Activated T-cell treated with anti-CD3 and anti-CD28 coated beads for 48 hours (primary cell): ENCODE measurements around the gene AXIN1.
"Not testable (repeated sequence)": the region's sequence is repeated elsewhere in the genome, so short reads cannot be mapped to it uniquely, and the experiment has no call there.

Source experiments
- DNase-seq: peaks from one replicate; pipeline ENCODE4 v3.0.0-alpha.2; 2020; ENCODE audit warnings: low read depth

Gene AXIN1, protein sequence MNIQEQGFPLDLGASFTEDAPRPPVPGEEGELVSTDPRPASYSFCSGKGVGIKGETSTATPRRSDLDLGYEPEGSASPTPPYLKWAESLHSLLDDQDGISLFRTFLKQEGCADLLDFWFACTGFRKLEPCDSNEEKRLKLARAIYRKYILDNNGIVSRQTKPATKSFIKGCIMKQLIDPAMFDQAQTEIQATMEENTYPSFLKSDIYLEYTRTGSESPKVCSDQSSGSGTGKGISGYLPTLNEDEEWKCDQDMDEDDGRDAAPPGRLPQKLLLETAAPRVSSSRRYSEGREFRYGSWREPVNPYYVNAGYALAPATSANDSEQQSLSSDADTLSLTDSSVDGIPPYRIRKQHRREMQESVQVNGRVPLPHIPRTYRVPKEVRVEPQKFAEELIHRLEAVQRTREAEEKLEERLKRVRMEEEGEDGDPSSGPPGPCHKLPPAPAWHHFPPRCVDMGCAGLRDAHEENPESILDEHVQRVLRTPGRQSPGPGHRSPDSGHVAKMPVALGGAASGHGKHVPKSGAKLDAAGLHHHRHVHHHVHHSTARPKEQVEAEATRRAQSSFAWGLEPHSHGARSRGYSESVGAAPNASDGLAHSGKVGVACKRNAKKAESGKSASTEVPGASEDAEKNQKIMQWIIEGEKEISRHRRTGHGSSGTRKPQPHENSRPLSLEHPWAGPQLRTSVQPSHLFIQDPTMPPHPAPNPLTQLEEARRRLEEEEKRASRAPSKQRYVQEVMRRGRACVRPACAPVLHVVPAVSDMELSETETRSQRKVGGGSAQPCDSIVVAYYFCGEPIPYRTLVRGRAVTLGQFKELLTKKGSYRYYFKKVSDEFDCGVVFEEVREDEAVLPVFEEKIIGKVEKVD

DNA sequence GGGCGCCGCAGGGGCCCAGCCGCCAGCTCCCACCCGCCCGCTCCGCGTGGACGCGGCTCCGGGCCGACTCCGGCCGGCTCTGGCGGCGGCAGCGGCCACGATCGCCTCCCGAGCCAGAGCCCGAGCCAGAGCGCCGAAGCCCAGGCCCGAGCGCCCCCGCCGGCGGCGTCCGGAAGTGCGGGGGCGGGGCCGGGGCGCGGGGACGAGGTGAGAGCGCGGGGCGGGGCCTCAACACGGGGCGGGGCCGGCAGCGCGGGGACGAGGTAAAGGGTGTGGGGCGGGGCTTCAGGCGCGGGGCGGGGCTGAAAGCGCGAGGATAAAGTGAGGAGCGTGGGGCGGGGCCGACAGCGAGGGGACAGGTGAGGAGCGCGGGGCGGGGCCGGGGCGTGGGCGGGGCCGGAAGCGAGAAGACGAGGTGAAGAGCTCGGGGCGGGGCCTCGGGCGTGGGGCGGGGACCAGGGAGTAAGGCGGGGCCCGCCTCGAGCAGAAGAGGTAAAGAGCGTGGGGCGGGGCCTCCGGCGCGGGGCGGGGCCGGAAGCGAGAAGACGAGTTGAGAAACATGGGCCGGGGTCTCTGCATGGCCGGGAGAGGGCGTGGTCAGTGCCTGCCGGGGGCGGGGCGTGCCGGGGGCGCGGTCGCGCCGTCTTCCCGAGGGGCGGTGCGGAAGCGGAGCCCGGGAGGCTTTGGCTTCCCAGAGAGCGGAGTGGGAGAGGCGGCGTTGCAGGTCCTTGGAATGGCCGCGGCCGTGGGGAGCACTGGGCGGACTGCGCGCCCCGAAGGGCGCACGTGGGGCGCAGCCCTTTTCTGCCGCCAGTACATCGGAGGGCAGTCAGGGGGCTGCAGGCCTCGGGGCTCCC, at the start of gene AXIN1:
Gene AXIN1 (minus strand): TSS at position 177 of the 857 bp plus-strand sequence. CDS start 5,698 bp downstream, outside the sequence.
- DNase-seq, result peak; percentile 100

DNA sequence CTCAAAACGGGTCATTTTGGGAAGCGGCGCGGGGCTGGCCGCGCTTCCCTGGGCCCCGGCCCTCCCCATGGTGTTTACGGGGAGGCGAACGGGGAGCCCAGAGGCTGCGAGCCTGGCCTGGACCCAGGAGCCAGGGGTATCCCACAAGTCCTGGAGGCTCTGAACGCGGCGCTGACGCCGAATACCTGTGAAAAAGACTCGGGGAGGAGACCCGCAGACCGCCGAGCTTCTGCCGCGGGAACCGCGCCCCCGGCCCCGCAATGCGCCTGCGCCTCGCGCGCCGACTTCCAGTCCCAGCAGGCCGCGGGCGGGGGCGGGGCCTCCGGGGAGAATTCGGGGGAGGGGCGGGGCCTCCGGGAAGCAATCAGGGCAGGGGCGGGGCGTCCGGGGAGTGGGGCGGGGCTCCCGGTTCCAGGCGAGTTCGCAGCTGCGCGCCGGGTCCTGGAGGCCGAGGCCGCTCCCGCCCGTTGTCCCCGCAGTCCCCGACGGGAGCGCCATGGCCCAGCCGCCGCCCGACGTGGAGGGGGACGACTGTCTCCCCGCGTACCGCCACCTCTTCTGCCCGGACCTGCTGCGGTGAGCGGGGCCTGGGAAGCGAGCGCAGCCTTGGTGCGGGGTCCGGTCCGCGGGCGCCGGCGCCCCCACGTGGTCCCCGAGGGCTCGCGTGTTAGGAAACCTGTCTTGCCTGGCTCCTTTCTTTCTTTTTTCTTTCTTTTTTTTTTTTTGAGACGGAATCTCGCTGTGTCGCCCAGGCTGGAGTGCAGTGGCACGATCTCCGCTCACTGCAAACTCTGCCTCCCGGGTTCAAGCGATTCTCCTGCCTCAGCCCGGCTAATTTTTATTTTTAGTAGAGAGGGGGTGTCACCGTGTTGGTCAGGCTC, 49.2 kb upstream of the AXIN1 start, which contains the start of gene DECR2:
Gene DECR2 (plus strand): TSS at position 418 of the 881 bp plus-strand sequence. CDS start 79 bp downstream, at position 497.
- peak; percentile 99 for DNase-seq

GRCh38 chr16:400061-400591, 47.6 kb upstream of the AXIN1 start:
- no peak for DNase-seq

DNA sequence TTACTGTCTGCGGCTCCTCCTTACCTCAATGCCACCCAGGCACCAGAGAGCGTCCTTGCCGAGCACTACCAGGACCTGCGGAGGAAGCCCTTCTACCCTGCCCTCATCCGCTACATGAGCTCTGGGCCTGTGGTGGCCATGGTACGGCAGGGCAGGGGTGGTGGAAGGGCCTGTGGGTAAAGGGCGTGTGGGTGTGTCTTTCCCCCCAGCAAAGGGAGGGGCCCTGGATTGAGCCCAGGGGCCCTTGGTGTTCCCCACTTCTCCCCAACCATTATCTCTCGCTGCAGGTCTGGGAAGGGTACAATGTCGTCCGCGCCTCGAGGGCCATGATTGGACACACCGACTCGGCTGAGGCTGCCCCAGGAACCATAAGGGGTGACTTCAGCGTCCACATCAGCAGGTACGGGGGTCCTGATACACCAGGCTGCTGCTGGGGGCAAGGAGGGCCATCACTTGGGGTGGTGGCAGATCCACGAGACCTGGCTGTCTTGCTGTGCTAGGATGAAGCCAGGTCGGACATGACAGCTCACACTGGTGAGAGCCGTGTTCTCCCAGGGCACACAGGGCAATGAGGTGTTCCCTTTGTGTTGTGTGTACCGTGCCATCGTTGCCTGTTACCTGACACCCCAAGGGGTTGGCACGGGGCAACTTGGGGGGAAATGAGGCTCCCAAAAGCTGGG, 47.0 kb upstream of the AXIN1 start:
- no peak for DNase-seq

DNA sequence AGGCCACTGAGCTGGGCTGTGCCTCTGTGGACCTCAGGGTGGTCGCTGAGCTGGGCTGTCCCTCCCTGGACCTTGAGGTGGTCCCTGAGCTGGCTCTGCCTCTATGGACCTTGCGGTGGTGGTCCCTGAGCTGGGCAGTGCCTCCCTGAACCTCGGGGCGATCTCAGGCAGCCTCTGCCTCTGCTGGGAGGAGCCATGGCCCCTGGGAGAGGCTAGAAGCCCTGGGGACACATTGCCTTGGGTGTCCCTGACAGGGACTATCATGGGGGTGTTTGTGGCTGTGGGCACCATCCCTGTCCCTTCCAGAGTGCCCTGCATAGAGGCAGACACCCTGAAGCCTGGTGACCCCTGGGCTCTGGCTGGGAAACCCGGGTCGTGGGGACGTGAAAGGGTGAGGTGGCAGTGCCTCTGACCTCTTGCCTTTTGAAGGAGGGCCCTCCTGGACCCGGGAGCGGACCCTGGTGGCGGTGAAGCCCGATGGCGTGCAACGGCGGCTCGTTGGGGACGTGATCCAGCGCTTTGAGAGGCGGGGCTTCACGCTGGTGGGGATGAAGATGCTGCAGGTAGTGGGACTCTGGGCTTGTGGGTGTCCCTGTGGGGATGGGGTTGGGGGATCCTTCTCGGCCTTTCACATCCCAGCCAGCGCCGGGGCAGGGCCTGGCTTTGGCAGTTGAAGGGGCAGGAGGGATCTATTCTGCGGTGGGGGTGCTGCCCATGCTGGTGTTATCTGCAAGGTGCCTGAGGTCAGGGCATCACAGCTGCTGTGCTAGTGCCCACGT, 46.2 kb upstream of the AXIN1 start:
- DNase-seq, result no peak

- DNase-seq, result no peak
Observed at GRCh38 chr16:397736-398332, 45.3 kb upstream of the AXIN1 start.

- DNase-seq, result peak; percentile 28
Observed at GRCh38 chr16:397135-397661, 44.7 kb upstream of the AXIN1 start, which contains the start of gene NME4. Gene NME4, plus strand, starts transcription at chr16:397199. Its CDS starts 24 bp downstream, at chr16:397223.

- DNase-seq, result no peak
Observed at GRCh38 chr16:396605-397004, 44.1 kb upstream of the AXIN1 start.

- DNase-seq, result no peak
Observed at GRCh38 chr16:396199-396598, 43.7 kb upstream of the AXIN1 start.

DNA sequence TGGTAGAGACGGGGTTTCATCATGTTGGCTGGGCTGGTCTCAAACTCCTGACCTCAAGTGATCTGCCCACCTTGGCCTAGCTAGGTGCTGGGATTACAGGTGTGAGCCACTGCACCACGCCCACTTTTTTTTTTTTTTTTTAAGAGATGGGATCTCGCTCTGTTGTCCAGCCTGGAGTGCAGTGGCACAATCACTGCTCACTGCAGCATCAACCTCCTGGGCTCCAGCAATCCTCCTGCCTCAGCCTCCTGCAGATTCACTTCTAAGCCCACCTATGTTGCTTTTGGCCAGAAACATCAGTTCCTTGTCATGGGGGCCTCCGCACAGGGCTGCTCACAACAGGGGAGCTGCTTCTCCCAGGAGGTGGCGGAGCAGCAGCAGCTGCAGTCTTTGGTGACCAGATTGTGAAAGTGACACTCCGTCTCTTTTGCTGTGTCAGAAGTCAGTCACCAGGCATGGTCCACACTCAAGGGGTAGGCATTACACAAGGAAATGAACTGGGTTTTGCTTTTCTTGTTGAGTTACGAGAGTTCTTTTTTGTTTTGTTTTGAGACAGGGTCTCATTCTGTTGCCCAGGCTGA, 40.0 kb upstream of the AXIN1 start:
- no peak for DNase-seq

DNA sequence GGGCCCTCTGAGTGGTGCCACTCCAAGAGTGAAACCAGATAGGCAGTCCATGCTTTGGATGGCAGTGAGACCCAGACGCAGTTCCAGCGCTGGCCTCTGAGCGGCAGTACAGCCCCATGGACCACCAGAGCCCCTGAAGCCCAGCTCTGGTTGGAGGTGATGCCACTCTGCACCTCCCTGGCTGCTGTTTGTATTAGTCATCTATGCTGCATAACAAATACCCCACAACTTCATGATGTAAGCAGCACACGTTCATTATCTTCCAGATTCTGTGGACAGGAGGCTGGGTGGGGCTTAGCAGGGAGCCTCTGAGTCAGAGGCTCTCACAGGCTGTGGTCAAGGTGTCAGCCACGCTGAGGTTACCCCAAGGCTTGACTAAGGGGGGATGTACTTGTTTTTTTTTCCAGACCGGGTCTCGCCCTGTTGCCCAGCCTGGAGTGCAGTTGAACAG, 39.4 kb upstream of the AXIN1 start:
- DNase-seq, result peak; percentile 83

GRCh38 chr16:389352-389751, 36.8 kb upstream of the AXIN1 start:
- DNase-seq, result no peak

- DNase-seq, result not testable (repeated sequence)
Observed at GRCh38 chr16:387761-388666, 35.5 kb upstream of the AXIN1 start.

GRCh38 chr16:386641-387156, 34.2 kb upstream of the AXIN1 start:
- no peak for DNase-seq

DNA sequence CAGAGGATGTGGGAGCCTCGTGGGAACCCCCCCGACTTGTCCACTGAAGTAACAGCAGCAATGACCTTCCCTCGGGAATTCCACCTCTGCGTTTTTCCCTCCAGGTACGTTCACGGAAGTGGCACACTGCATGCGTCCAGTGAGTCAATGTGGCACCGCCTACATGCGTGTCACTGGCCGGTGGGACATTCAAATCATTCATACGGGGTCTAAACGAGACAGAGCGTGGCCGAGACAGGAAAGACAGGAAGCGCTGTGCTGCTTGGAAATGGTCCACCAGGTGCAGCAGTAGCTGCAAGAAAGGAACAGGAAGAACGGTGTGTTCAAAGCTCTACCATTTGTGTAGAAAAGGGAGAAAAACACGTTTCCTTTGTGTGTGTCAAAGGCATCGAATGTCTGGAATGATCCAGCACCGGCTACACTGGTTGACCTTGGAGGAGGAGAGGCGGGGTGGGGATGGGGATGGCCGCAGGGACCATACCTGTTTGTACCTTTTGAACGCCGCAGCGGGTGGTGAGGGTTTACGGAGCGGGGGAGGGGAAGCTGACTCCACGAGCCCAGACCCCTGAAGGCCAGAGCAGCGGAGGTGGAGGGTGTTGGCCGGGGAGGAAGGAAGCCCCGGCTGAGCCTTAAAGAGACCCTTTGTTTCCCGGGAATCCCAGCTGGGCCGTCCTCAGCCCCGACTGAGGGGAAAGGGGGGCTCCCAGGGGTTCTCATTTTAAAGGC, 31.0 kb upstream of the AXIN1 start:
- DNase-seq, result no peak
